ENCODE results near the gene LSM5.

LSM5 gene

DNA sequence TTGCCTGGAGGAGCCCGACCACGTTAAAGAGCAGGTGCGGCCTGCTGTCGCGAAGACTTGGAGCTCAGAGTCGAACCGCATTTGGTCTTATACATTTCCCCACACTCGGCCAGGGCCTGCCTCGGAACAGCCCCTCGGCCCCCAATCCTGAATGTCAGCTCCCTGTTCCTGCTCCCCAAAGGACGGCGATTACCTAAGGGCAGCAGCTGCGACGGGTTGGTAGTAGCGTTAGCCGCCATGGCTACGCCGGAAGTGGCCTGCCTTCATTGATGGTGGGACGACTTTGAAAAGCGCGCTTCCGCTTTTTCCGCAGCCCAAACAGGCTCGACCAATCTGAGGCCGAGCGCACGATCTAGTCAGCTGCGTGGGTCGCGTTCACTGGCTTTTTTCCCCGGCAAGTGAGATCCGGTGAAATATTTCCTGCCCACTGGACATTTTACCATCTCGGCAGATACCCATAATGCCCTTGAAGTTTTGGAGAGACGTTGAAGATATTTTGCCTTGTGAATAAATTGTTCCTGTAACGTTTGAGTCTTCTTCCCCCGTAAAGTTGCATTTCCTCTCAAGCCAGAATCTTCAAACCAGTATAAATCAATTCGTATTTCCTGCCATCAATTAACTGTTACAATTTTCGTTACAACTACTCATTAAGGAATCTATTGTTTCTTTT is at the start of gene LSM5:
Gene LSM5 (minus strand): TSS at position 254 of the 670 bp plus-strand sequence. CDS start 15 bp downstream, at position 239.
- DNase-seq, result peak; percentile 86

DNA sequence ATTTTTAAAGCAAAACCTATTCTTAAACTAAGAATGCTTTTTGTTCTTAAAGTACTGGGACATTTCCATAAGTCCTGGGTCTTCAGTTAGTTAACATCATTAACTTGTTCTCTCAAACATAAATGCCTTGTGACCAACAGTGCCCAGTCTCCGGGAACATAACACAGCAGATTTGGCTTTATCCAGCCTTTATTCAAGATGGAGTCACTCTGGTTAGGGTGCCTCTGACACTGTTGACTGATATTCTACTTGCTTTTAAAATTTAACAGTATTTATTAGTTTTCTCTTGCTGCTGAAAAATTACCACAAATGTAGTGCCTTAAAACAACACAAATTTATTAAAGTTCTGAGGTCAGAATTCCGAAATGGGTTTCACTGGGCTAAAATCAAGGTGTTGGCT is 49.2 kb upstream of the LSM5 start:
- no peak for DNase-seq

DNA sequence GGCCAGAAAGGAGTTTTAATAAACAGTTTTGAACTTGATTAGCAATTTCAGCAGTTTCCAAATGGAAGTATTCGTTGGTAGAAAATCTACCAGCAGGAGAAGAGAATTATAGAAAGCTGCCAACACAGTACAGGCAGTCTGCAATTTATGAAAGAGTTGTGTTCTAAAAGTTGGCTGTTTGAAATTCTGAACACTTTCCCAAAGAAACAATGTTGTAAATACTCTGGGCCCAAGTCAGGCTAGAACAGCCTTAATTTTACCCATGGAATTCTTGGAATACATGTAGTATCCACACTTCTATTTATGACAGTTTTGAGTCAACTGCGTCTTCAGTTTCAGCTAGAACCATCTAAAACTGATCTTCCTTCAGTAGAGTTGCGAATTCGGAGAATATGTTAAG is 47.6 kb upstream of the LSM5 start:
- no peak for DNase-seq

DNA sequence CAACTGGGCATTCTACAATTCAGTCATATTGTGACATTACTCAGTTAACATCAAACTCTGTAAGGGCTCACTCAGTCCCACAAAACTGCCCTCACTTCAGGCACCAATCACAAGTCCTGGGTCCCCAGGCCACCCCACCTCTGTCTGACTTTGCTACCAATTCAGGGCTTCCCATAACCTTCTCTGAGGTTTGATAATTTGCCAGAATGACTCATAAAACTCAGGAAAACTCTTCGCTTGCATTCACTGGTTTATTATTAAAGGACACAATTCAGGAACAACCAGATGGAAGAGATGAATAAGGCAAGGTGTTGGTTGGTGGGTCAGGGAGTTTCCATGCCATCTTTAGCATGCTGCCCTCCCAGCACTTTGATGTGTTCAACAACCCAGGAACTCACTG is 46.4 kb upstream of the LSM5 start:
- DNase-seq, result no peak

DNA sequence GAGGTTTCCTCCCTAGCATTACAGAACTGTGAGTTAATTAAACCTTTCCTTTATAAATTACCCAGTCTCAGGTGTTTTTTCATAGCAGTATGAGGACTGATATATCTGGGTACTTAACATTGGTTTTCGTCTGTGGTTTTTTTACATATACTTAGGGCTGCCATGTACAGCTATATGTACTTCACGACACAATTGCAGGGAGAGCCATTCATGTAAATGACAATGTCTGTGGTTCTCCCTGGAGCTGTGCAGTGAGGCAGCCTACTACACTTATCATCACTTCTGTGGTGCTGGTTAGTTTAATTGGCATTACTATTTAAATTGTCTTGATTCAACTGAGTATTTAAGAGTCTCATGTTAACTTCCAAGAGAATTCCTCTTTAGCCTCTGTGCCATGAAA is 45.8 kb upstream of the LSM5 start:
- no peak for DNase-seq

DNA sequence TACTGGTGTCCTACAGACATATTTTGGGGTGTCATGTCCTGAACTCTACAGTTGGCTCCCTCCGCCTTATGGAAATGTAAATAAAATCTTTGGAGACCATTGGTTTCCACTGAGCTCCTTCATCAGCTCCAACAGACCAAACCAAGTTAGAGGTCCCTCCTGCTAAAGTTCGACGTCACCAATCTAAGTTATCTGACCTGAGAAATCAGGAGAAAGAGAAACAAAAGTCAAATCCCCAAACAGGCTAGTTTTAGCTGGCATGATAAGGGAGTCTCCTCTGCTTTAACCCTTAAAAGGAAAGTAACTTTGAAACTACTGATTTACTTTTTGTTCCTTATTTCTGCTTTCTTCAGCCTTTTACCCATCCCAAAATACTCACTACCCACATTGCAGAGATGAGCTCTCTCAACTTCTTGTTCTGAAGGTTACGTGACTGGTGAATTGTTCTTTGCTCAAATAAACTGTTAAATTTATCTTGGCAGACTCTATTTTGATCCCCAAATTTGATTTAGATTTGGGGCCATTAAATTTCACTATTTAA is 45.1 kb upstream of the LSM5 start:
- DNase-seq, result no peak

DNA sequence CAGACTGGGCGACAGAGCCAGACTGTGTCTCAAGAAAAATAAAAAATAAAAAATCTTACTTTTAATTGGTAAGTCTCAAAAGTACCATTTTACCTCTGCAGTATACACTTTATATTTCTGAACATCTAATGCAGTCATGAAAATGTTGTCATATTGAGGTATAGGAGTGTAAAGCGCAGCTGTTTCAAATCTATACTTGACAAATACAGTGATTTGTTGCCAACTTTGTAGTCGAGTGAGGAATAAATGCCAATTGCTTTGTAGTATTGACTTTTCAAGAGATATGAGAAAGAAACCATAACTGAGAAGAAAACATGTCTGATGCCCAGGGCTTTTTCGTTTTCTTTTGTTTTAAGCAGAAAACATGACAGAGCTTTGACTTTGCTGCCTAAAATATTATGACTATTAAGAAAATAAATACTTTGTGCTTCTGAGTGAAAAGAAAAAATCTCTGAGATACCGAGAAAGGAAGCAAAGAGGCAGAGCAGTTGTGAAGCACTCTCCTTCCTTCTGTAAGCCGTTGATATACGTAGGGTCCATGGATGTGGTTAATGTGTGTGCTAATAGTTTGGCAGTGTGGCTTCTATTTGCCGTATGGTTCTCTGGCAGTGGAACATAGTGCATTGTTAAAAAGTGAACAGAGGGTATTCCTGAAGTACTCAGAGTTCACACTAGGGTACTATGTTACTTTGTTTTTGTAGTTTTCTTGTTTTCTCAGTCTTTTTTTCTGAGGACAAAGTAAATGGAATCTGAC is 43.3 kb upstream of the LSM5 start:
- DNase-seq, result no peak

DNA sequence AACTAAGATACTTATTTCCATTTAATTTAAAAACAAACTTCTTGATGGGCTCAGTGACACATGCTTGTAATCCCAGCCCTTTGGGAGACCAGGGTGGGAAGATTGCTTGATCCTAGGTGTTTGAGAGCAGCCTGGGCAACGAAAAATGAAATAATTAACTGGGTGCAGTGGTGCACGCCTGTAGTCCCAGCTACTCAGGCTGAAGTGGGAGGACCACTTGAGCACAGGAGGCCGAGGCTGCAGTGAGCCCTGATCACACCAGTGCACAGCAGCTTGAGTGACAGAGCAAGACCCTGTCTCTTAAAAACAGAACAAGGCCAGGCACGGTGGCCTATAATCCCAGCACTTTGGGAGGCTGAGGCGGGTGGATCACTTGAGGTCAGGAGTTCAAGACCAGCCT is 42.5 kb upstream of the LSM5 start:
- no peak for DNase-seq

DNA sequence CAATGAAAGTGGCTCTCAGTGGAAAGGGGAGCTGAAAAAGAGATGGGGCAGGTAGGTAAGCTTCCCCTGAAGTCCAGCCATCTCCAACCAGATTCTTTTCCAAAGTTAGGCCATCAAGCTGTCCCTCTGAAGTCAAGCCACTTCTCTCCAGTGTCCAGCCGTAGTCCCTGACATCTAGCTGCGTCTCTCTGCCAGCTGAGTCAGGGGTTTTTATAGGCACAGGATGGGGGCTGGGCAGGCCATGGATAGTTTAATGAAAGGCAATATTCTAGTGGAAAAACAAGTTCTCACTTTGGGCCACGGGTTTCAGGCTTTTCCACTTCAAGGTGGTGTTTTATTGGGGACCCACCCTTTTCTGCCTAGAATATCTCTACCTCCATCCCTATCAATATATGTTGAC is 41.9 kb upstream of the LSM5 start:
- no peak for DNase-seq

DNA sequence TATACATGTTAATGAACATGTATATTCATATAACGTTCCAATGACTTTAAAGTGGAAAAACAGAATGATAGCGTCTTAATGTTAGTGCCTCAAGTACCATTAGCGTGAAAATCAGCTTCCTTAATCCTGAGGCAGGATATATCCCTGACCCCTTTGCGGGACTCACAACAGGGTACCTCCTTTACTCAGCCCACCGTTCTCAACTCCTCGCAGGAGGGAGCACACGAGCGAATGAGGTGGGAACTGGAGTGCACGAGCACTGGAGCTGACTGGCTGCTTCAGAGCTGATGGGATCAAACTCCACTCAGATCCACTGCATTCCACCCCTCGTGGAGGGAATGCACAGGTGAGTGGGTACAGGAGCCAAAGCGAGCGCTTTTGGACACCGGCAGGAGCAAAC is 41.2 kb upstream of the LSM5 start:
- DNase-seq, result no peak

DNA sequence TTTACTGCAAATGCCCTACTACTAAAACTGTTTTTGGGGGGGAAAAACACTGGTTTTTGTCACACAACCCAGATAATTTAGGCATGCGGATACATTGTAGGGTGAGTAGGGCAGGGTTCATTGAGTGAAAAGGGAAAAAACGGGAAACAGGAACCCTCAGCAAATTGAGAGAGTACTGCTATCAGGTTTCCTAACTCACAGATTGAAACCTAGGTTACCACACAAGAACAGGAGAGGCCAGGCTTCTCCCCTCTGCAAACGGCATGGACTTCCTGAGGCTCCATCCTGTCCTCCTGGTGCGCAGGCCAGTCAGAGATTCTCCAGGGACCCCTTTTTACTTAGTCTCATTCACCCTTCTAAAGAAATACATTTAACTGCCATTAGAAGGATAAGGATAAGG is 35.7 kb upstream of the LSM5 start:
- DNase-seq, result no peak

DNA sequence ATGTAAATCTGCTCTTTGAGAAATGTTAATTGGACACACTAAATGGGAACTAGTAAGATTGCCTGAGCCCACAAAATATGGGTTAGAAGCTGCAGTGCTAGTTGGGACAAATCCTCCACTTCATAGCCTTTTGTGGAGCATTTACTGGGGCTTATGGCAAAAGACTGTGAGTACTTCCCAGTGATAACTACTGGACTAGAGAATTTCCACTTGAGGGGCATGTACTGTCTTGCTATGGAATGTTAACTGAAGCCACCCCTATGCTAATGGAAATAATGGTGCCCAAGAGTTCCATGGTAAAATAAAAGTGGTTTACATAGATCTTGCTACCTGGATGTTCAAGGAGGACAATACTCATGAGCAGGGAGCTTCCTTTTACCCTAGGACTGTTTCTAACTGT is 34.5 kb upstream of the LSM5 start:
- no peak for DNase-seq

DNA sequence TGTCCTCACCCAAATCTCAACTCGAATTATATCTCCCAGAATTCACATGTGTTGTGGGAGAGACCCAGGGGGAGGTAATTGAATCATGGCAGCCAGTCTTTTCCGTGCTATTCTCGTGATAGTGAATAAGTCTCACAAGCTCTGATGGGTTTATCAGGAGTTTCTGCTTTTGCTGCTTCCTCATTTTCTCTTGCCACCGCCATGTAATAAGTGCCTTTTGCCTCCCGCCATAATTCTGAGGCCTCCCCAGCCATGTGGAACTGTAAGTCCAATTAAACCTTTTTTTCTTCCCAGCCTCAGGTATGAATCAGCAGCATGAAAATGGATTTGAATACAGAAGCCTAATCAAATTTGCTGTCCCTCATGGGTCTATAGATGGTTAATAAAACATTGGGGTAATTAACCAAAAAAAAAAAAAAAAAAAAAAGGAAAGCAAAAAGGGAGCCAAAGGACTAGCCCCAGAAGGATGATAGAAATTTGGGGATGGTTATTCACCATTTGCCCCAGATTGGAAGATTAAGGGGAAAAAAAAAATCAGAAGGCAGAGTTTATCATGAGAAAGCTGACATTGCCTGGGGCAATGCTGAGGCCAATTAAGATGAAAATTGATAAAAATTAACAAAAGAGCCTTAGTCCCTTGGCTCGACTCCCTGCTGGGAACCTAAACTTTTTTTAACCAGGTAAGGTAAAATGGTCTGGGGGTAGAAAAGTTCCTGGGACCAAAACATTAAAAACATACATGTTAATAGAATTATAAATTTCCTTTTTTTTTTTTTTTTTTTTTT is 32.8 kb upstream of the LSM5 start:
- DNase-seq, result no peak

DNA sequence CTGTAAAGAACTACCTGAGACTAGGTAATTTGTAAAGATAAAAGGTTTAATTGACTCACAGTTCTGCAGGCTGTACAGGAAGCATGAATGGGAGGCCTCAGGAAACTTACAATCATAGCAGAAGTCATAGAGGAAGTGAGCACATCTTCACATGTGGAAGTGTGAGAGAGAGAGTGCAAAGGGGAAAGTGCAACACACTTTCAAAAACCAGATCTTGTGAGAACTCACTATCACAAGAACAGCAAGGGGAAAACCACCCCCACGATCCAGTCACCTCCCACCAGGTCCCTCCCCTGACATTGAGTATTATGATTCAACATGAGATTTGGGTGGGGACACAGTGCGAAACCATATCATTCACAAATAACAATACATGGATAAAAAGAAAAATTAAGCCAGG is 29.6 kb upstream of the LSM5 start:
- no peak for DNase-seq

DNA sequence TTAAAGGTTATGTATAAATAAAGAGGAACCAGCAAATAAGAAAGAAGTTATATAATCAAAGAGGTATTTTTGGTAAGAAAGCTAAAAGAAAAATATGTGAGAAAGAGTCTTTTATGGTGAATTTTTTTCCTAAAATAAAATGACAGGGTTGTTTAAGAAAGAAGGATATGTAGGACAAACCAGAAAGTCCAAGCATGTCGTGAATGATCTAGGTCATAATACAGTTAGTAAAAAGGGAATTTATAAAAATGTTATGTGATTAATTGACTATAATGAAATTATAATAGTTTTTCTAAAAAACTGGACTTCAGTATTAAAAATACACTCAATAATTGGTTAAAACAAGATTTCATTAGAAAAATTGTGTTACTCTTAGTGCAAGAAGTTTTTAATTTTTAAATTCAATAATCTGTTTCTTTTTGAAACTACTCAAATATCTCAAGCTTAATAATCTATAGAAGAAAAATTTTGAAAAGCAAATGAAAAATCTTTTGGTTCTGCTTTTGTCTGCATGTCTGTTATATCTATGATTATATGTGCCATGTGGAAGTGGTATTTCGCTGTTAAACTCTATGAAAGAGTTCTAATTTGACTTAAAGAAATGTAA is 28.5 kb upstream of the LSM5 start:
- DNase-seq, result no peak

DNA sequence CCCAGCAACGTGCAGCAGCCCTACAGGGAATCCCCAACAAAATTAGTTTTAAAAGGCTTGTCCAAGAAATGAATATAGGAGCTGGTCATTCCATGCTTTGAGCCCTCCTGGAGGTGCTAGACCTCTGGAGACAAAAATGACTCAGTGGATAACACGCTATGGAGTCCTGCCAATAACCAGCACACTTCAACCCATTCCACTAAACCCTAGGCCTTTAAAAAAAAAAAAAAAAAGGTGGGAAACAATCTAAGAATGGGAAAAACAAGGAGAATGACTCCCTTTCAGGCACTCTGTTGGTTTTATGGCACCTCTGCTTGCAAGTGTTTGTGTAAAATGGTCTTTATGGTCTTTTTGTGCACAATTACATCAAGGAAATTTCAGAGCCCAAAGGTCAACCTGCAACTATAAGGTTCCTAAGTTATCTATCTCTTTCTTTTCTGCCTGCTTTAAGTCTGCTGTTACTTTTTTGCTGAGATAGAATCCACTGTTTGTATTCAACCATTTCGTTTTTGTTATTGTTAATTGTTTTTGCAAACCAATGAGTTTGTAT is 26.4 kb upstream of the LSM5 start:
- DNase-seq, result no peak

DNA sequence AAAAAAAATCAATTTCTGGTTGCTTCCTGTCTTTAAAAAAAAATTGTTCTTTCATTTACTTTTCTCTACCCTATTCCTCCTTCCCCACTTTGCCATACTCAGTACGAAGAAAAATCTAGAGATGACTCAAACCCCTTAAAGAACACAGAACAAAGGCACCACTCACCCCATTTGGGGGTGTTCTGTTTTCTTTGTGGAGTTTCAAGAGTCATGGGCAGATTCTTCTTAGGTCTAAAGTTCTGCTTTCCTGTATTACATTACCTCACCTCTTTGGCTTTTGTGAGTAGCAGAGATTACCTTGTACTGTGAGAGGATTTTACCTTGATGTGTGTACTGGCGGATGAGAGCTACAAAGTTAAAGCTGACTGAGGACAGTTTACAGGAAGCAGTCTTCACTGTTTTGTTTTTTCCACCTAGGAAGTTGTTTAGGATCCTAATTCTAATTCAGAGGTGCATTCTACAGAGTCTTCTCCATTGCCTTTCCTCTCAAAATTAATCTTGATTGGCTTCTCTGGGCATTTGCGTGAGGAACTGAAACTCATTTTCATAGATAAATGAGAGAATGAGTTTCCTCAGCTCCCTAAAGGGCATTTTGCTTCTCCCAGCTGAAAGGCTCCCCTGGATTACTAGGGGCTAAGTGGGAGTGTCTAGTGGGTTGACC is 25.8 kb upstream of the LSM5 start:
- DNase-seq, result no peak

DNA sequence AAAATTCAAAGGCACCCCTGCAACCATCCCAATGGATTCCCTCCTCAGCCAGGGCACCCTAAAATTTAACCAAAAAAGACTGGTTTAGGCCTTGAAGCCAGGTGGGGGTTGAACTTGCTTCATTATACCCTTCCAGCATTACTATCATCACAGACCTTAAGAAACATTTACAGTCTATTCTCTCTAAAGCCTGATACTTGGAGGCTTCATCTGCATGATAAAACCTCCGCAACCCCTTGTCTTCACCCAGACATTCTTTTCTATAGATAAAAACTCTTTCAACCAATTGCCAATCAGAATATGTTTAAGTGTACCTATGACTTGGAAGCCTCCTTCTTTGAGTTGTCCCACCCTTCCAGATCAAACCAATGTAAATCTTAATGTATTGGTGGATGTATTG is 23.0 kb upstream of the LSM5 start:
- DNase-seq, result no peak

DNA sequence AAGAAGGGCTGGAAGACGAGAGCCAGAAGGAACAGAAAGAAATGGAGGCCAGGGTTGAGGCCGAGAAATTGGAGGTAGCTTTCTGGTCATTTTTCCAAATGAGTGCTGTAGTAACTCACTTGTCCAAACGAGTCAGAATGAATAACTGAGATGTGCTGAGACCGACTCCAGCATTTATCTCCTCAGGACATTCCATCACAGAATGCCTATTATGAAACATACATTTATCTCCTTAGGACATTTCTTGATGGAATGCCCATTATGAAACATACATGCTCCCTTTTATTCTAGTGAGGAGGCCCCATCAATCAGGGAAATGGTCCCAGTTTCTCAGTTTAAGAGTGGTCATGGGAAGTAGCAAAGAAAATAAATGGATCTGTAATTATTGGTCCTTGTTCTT is 21.6 kb upstream of the LSM5 start:
- DNase-seq, result no peak

DNA sequence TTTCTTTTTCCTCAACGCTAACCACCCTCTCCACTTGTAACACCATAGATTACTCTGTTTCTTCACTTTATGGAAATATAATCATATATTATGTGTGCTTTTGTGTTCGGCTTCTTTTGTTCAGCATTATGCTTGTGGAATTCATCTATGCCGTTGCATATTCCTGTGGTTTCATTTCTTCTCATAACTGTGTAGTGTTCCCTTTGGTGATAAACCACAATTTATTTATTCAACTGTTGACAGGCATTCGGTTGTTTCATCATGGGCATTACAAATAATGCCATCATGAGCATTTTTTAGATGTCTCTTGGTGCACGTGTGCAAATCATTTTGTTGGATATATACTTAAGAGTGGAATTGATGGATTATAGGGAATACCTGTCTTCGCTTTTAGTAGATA is 17.2 kb upstream of the LSM5 start:
- no peak for DNase-seq

DNA sequence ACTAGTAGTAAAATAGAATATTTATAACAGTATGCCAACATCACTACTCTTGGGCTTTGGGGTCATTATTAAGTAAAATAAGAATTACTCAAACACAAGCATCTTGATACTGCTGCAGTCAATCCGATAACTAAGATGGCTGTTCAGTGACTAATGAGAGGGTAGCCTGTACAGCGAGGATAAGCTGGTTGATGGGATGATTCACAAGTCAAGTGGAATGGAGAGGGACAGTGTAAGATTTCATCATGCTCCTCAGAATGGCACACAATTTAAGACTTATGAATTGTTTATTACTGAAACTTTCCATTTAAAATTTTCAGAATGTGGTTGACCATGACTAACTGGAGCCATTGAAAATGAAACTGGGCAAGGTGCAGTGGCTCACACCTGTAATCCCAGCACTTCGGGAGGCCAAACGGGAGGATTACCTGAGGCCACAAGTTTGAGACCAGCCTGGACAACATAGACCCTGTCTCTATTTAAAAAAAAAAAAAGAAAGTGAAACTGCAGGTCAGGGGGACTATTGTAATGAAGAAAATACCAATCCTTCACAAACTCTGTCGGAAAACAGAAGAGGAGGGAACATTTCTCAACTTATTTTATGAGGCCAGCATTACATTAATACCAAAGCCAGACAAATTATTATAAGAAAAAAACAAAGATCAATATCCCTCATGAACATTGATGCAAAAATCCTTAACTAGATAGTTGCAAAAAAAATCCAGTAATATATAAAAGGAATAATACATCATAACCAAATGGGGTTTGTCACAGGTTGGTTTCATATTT is 16.3 kb upstream of the LSM5 start:
- no peak for DNase-seq

DNA sequence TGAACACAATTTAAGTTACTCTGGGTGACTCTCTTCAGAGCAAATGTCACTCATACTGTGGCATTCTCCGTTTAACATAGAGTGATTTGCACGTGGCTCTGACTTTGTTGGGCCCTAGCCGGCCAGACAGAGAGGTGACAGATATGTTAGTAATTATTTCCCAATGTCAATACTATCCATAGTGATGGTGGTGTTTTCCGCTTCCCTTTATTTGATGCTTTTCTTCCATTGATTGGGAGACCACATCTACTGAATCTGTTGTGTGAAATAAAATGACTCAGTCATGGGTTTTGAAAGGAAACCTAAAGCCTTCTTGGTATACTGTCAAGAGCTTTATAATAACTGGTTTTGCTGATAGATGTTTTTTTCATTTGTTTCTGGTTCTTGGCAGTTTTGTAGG is 12.5 kb upstream of the LSM5 start:
- no peak for DNase-seq

All from activated effector memory CD4-positive, alpha-beta T cell treated with Interleukin-2 at 50 U/mL for 16 hours (primary cell).